Measurements from ENCODE around the gene HCK.
"Not testable (repeated sequence)": the region's sequence is repeated elsewhere in the genome, so short reads cannot be mapped to it uniquely, and the experiment has no call there.

Gene HCK

DNA sequence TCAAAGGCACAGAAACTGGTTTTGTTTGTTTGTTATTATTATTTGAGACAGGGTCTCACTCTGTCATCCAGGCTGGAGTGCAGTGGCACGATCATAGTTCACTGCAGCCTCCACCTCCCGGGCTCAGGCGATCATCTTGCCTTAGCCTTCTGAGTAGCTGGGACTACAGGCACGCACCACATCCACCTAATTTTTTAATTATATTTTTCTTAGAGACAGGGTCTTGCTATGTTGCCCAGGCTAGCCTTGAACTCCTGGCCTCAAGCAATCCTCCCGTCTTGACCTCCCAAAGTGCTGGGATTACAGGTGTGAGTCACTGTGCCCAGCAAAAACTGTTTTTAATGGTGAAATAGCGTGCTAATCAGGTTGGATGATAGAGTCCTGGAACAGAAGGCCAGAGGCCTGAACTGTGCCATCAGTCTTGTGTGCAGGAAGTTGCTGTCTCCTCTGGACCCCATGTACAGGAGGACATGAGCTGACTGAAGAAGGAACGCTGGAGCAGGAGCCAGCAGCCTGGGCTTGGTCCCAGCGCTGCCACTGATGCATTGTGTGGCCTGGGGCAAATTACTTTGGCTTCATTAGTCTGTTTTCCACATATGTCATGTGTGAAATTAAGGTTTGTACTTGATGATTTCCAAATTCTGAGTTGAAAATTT lies 62.4 kb downstream of the HCK start:
- no peak overlapping the region for H3K9ac ChIP-seq (ENCODE audit: low read length)
- no peak overlapping the region for H3K4me3 ChIP-seq (ENCODE audit: insufficient read depth, low read length, poor library complexity, severe bottlenecking)
- 0 out of 2 replicates have a peak, but pooled peaks cover 3% of the 10 kb centered on the region for H4K20me1 ChIP-seq (ENCODE audit: low read depth, low read length)
- H3K9me2 ChIP-seq (replicated peaks; ENCODE audit: insufficient read depth, low read length), result no peaks in the 10 kb centered on the region
- H3K9me3 ChIP-seq (ENCODE audit: insufficient read depth, low read length), result no peaks in the 10 kb centered on the region
- H2AFZ ChIP-seq (ENCODE audit: low read depth, low read length, severe bottlenecking), result no peak overlapping the region
- TF ChIP-seq, protein P1, sequence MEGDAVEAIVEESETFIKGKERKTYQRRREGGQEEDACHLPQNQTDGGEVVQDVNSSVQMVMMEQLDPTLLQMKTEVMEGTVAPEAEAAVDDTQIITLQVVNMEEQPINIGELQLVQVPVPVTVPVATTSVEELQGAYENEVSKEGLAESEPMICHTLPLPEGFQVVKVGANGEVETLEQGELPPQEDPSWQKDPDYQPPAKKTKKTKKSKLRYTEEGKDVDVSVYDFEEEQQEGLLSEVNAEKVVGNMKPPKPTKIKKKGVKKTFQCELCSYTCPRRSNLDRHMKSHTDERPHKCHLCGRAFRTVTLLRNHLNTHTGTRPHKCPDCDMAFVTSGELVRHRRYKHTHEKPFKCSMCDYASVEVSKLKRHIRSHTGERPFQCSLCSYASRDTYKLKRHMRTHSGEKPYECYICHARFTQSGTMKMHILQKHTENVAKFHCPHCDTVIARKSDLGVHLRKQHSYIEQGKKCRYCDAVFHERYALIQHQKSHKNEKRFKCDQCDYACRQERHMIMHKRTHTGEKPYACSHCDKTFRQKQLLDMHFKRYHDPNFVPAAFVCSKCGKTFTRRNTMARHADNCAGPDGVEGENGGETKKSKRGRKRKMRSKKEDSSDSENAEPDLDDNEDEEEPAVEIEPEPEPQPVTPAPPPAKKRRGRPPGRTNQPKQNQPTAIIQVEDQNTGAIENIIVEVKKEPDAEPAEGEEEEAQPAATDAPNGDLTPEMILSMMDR (IDR thresholded peaks at IDR 0.05; ENCODE audit: insufficient read depth, low read length, poor library complexity, severe bottlenecking), result no peak
- no peak for TF ChIP-seq EZH2phosphoT487 (conservative IDR thresholded peaks at IDR 0.05; ENCODE audit: low read length)
- no peak overlapping the region for H3K4me2 ChIP-seq (ENCODE audit: low read depth, low read length, poor library complexity, severe bottlenecking)
- H3K27me3 ChIP-seq (ENCODE audit: low read length), result no peaks in the 10 kb centered on the region
- H3K27ac ChIP-seq (ENCODE audit: low read depth, low read length), result no peak overlapping the region
- peaks cover 2% of the 10 kb centered on the region; the same call in 1 of the 2 replicates for H3K36me3 ChIP-seq (ENCODE audit: low read length)
- peaks cover 1% of the 10 kb centered on the region; the same call in 1 of the 2 replicates for H3F3A ChIP-seq (ENCODE audit: insufficient read depth)
- peaks cover 94% of the 10 kb centered on the region for H3K79me2 ChIP-seq (ENCODE audit: insufficient read depth, low read length)

DNA sequence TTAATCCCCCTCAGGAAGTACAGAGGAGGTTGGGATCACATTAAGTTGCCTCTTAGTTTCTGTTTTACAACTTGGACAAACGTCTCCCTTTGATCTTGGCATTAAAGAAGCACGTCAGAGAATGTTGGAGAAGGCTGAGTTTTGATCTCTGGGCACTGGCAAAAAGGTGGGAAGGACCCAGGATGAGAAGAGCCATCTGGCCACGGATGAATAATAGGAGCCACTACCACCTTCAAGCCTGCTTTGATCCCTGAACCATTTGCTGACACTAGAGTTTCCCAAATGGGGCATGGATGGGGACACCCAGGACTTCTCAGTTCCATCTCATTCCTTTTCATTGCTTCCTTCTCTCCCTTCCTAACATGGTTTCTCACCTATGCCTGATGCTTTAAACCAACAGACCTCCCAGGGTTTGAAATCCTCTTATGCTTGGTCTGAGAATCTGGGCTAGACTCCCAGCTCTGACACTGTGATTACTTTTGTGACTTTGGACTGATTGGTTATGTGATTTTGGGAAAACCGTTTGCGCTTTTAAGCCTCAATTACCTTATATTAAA lies 63.2 kb downstream of the HCK start:
- Histone ChIP-seq H3K36me3 (ENCODE audit: low read length) (peaks cover 2% of the 10 kb centered on the region; the same call in 1 of the 2 replicates), H3K9me2 (replicated peaks; ENCODE audit: insufficient read depth, low read length) (no peaks in the 10 kb centered on the region)

DNA sequence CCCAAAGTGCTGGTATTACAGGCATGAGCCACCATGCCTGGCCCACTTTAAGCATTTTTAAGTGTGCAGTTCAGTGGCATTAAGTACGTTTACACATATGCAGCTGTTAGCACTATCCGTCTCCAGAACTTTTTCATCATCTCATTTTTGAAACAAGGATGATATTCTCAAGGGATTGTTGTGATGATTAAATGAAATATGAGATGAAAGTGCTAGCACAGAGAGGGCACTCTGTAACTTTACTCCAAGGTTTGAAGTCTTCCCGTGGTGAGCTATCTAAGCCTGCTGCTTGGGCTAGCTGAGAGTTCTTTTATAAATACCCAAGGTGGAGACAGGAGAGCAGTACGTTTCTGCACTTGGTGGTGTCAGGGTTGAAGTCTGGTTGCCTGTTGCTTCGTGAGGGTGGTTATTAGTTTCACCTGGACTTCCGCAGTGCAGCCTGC lies 64.1 kb downstream of the HCK start:
- Histone ChIP-seq H3K9ac (ENCODE audit: low read length) (no peak overlapping the region), H3K36me3 (ENCODE audit: low read length) (peaks cover 2% of the 10 kb centered on the region; the same call in 1 of the 2 replicates), H3K79me2 (ENCODE audit: insufficient read depth, low read length) (peaks cover 97% of the 10 kb centered on the region), H3K4me2 (ENCODE audit: low read depth, low read length, poor library complexity, severe bottlenecking) (no peak overlapping the region), H3K9me2 (replicated peaks; ENCODE audit: insufficient read depth, low read length) (no peaks in the 10 kb centered on the region), H3K4me3 (ENCODE audit: insufficient read depth, low read length, poor library complexity, severe bottlenecking) (no peak overlapping the region), H2AFZ (ENCODE audit: low read depth, low read length, severe bottlenecking) (no peak overlapping the region), H3F3A (ENCODE audit: insufficient read depth) (peaks cover 5% of the 10 kb centered on the region; the same call in 1 of the 2 replicates), H3K27ac (ENCODE audit: low read depth, low read length) (no peak overlapping the region), H3K9me3 (ENCODE audit: insufficient read depth, low read length) (no peaks in the 10 kb centered on the region), H4K20me1 (ENCODE audit: low read depth, low read length) (0 out of 2 replicates have a peak, but pooled peaks cover 9% of the 10 kb centered on the region), H3K27me3 (ENCODE audit: low read length) (no peaks in the 10 kb centered on the region)
- TF ChIP-seq, protein P1 (IDR thresholded peaks at IDR 0.05; ENCODE audit: insufficient read depth, low read length, poor library complexity, severe bottlenecking), result no peak
- no peak for TF ChIP-seq EZH2phosphoT487 (conservative IDR thresholded peaks at IDR 0.05; ENCODE audit: low read length)

More for the DNA sequence above, 63.2 kb downstream of the HCK start:
- TF ChIP-seq EZH2phosphoT487 (conservative IDR thresholded peaks at IDR 0.05; ENCODE audit: low read length), result no peak
- TF ChIP-seq, protein P1 (IDR thresholded peaks at IDR 0.05; ENCODE audit: insufficient read depth, low read length, poor library complexity, severe bottlenecking), result no peak
- H3K79me2 ChIP-seq (ENCODE audit: insufficient read depth, low read length), result peaks cover 97% of the 10 kb centered on the region
- 0 out of 2 replicates have a peak, but pooled peaks cover 9% of the 10 kb centered on the region for H4K20me1 ChIP-seq (ENCODE audit: low read depth, low read length)
- H3K9me3 ChIP-seq (ENCODE audit: insufficient read depth, low read length), result no peaks in the 10 kb centered on the region
- no peaks in the 10 kb centered on the region for H3K27me3 ChIP-seq (ENCODE audit: low read length)
- H3K27ac ChIP-seq (ENCODE audit: low read depth, low read length), result no peak overlapping the region
- H3F3A ChIP-seq (ENCODE audit: insufficient read depth), result peaks cover 5% of the 10 kb centered on the region; the same call in 1 of the 2 replicates
- H3K4me3 ChIP-seq (ENCODE audit: insufficient read depth, low read length, poor library complexity, severe bottlenecking), result no peak overlapping the region
- no peak overlapping the region for H2AFZ ChIP-seq (ENCODE audit: low read depth, low read length, severe bottlenecking)
- H3K9ac ChIP-seq (ENCODE audit: low read length), result no peak overlapping the region
- no peak overlapping the region for H3K4me2 ChIP-seq (ENCODE audit: low read depth, low read length, poor library complexity, severe bottlenecking)

GRCh38 chr20:32116796-32117195 lies 64.8 kb downstream of the HCK start:
- not testable (repeated sequence) for H3F3A ChIP-seq (ENCODE audit: insufficient read depth); H3K27me3 ChIP-seq (ENCODE audit: low read length); H4K20me1 ChIP-seq (ENCODE audit: low read depth, low read length); H3K4me3 ChIP-seq (ENCODE audit: insufficient read depth, low read length, poor library complexity, severe bottlenecking); H3K36me3 ChIP-seq (ENCODE audit: low read length); H3K9me2 ChIP-seq (replicated peaks; ENCODE audit: insufficient read depth, low read length); H3K4me2 ChIP-seq (ENCODE audit: low read depth, low read length, poor library complexity, severe bottlenecking); H2AFZ ChIP-seq (ENCODE audit: low read depth, low read length, severe bottlenecking); H3K9ac ChIP-seq (ENCODE audit: low read length); H3K9me3 ChIP-seq (ENCODE audit: insufficient read depth, low read length); H3K27ac ChIP-seq (ENCODE audit: low read depth, low read length)
- H3K79me2 ChIP-seq (ENCODE audit: insufficient read depth, low read length), result peaks cover 90% of the 10 kb centered on the region

DNA sequence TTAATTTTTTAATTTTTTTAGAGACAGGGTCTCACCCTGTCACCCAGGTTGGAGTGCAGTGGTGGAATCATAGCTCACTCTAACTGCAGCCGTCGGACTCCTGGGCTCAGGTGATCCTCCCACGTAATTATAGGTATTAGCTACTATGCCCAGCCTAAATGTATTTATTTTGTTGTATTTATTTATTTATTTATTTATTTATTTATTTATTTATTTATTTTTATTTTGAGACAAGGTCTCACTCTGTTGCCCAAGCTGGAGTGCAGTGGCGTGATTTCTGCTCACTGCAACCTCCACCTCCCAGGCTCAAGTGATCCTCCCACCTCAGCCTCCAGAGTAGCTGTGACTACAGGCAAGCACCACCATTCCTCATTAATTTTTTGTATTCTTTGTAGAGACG lies 66.4 kb downstream of the HCK start:
- H3K9ac ChIP-seq (ENCODE audit: low read length); H3F3A ChIP-seq (ENCODE audit: insufficient read depth); H3K9me2 ChIP-seq (replicated peaks; ENCODE audit: insufficient read depth, low read length); H3K27ac ChIP-seq (ENCODE audit: low read depth, low read length); H3K4me3 ChIP-seq (ENCODE audit: insufficient read depth, low read length, poor library complexity, severe bottlenecking); H3K27me3 ChIP-seq (ENCODE audit: low read length); H2AFZ ChIP-seq (ENCODE audit: low read depth, low read length, severe bottlenecking); H3K36me3 ChIP-seq (ENCODE audit: low read length); H3K4me2 ChIP-seq (ENCODE audit: low read depth, low read length, poor library complexity, severe bottlenecking); H3K9me3 ChIP-seq (ENCODE audit: insufficient read depth, low read length): not testable (repeated sequence)
- Histone ChIP-seq H3K79me2 (ENCODE audit: insufficient read depth, low read length) (peaks cover 77% of the 10 kb centered on the region), H4K20me1 (ENCODE audit: low read depth, low read length) (peaks cover 12% of the 10 kb centered on the region; the same call in 1 of the 2 replicates)
